ENCODE data around the gene FBXO15.

DNA sequence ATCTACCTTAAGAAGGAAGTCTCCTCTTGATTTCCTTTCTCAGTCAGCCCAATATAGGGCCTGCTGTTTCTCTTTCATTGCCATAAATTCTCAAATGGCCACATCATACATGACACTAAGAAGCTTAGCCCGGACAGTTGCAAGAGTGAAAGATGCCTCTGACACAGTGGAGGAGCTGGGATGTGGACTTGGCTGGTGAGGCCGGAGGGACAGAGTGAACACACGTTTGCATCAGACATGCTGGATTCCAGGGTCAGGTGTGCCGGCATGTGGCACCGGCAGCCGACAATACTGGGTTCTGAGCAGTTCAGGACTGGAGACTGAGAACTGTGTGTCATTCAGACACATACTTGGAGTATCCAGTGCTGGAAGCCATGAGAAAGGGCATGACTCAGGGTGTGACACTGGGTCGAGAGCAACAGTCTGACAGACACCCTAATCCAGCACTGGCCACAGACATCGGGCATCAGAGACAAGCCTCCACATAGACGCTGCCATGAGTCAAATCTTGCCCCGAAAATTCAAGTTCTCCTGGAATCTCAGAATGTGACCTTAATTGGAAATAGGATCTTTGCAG is 32.1 kb upstream of the FBXO15 start:
- TF ChIP-seq, protein P1, sequence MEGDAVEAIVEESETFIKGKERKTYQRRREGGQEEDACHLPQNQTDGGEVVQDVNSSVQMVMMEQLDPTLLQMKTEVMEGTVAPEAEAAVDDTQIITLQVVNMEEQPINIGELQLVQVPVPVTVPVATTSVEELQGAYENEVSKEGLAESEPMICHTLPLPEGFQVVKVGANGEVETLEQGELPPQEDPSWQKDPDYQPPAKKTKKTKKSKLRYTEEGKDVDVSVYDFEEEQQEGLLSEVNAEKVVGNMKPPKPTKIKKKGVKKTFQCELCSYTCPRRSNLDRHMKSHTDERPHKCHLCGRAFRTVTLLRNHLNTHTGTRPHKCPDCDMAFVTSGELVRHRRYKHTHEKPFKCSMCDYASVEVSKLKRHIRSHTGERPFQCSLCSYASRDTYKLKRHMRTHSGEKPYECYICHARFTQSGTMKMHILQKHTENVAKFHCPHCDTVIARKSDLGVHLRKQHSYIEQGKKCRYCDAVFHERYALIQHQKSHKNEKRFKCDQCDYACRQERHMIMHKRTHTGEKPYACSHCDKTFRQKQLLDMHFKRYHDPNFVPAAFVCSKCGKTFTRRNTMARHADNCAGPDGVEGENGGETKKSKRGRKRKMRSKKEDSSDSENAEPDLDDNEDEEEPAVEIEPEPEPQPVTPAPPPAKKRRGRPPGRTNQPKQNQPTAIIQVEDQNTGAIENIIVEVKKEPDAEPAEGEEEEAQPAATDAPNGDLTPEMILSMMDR (IDR thresholded peaks at IDR 0.05) = no peak
- TF ChIP-seq POLR2A (IDR thresholded peaks at IDR 0.05) = no peak

Measured in body of pancreas (tissue), 4 donors.